Prostate gland (tissue), 2 donors: ENCODE data around the gene ZNF681.

Experiments
- CTCF ChIP-seq, 4 experiments: fragments of 200-600 bp in 2 of 4; fragments of 450-650 bp in 2 of 4; sonication (generic) in 2 of 4; IDR thresholded peaks; 1 replicate in 3 of 4; 2 replicates in 1 of 4; pipeline ENCODE4 v1.5.1; 2016 to 2019; ENCODE audit warnings: antibody characterized with exemption in 4 of 4, mild to moderate bottlenecking in 2 of 4, moderate library complexity in 2 of 4
- POLR2A ChIP-seq: fragments of 450-650 bp; IDR thresholded peaks from one replicate; pipeline ENCODE4 v1.6.1; 2016; ENCODE audit warnings: antibody characterized with exemption, mild to moderate bottlenecking
- POLR2AphosphoS5 ChIP-seq: sonication (generic); formaldehyde crosslinking; IDR thresholded peaks from one replicate; pipeline ENCODE4 v1.6.1; 2017; ENCODE audit warnings: antibody characterized with exemption

GRCh38 chr19:23789246-23789645 is 30.6 kb upstream of the ZNF681 start:
- no peak for TF ChIP-seq CTCF (IDR thresholded peaks at IDR 0.05)
- no peak for TF ChIP-seq POLR2A
- no peak for TF ChIP-seq POLR2AphosphoS5
